Thyroid gland (tissue), 4 donors: ENCODE measurements around the gene WDPCP. TPM values are rescaled to one million over a fixed set of nuclear protein-coding genes. Genes with fewer than 3 reads are reported as not detected.

ENCODE experiments used
- DNase-seq, 2 donors: peaks; one replicate each; pipeline ENCODE4 v3.0.0-alpha.2; 2019
- H3K27ac ChIP-seq, 3 donors: fragments of 200-600 bp; sonication (generic); 1 replicate in 2 of 3; 2 replicates in 1 of 3; pipeline ENCODE4 v1.5.1; 2016 to 2019; ENCODE audit warnings: mild to moderate bottlenecking in 1 of 3, moderate library complexity in 1 of 3
- H3K27me3 ChIP-seq: fragments of 200-600 bp; sonication (generic); one replicate; pipeline ENCODE4 v1.5.1; 2019
- H3K36me3 ChIP-seq, 2 donors: fragments of 200-600 bp; sonication (generic); one replicate each; pipeline ENCODE4 v1.5.1; 2016 to 2019
- H3K4me1 ChIP-seq, 2 donors: fragments of 200-600 bp; sonication (generic); one replicate each; pipeline ENCODE4 v1.5.1; 2017 to 2019
- H3K4me3 ChIP-seq, 3 donors: fragments of 200-600 bp; sonication (generic); replicated peaks in 1 of 3; 1 replicate in 2 of 3; 2 replicates in 1 of 3; pipeline ENCODE4 v1.5.1; 2016; ENCODE audit warnings: mild to moderate bottlenecking in 1 of 3
- H3K9me3 ChIP-seq: fragments of 200-600 bp; sonication (generic); one replicate; pipeline ENCODE4 v1.5.1; 2017
- CTCF ChIP-seq, 6 experiments: fragments of 200-600 bp in 3 of 6; fragments of 450-650 bp in 3 of 6; sonication (generic) in 3 of 6; IDR thresholded peaks; one replicate each; pipeline ENCODE4 v1.5.1; 2016 to 2019; ENCODE audit warnings: antibody characterized with exemption in 6 of 6, mild to moderate bottlenecking in 2 of 6, inconsistent platforms in 1 of 6, moderate library complexity in 1 of 6
- POLR2A ChIP-seq, 2 donors: fragments of 450-650 bp; IDR thresholded peaks; one replicate each; pipeline ENCODE4 v1.6.1; 2017; ENCODE audit warnings: antibody characterized with exemption in 2 of 2, mild to moderate bottlenecking in 2 of 2, moderate library complexity in 1 of 2
- WGBS, 2 donors: methylation state at CpG; one replicate each; pipeline ENCODE4 v1.1.5; 2017; 5-methylcytosine and 5-hydroxymethylcytosine counted together
- intact Hi-C: fragments of 100-400 bp; cut with DNase I; formaldehyde crosslinking; loops from one replicate; pipeline ENCODE4 v1.15.1; 2023
- total RNA-seq, 4 donors: library from RNA; depleted of rRNA; stranded (reverse); fragments of >200 nt; gene quantifications; one replicate each; pipeline ENCODE4 v1.2.3, GENCODE V29; 2016

WDPCP gene
- total RNA-seq, 4 donors from 2014 or later: 18.3 to 33.1 (median 22.0) TPM

- Histone ChIP-seq H3K4me3 (no peak overlapping the region), H3K4me1 (no peaks in the 10 kb centered on the region), H3K9me3 (no peaks in the 10 kb centered on the region), H3K36me3 (no peaks in the 10 kb centered on the region), H3K27ac (no peak overlapping the region), H3K27me3 (no peaks in the 10 kb centered on the region)
- intact Hi-C loops: no loop called here
- TF ChIP-seq POLR2A (IDR thresholded peaks at IDR 0.05): no peak
- no peak for DNase-seq
- WGBS, 2 donors: 97% methylated on average over 6 of the region's 6 CpGs
These were observed 48.7 kb downstream of the WDPCP start for GRCh38 chr2:63539416-63540162.

- no peak for DNase-seq
- Histone ChIP-seq H3K27ac (no peak overlapping the region), H3K36me3 (no peaks in the 10 kb centered on the region), H3K27me3 (no peaks in the 10 kb centered on the region), H3K4me1 (no peaks in the 10 kb centered on the region), H3K9me3 (no peaks in the 10 kb centered on the region), H3K4me3 (no peak overlapping the region)
- TF ChIP-seq CTCF (IDR thresholded peaks at IDR 0.05) (no peak), POLR2A (IDR thresholded peaks at IDR 0.05) (no peak)
- intact Hi-C loops: no loop called here
These were observed 49.9 kb downstream of the WDPCP start for GRCh38 chr2:63538390-63538789.

- intact Hi-C loops: no loop called here
- Histone ChIP-seq H3K36me3 (no peaks in the 10 kb centered on the region), H3K27me3 (no peaks in the 10 kb centered on the region), H3K4me1 (no peaks in the 10 kb centered on the region), H3K27ac (no peak overlapping the region), H3K9me3 (no peaks in the 10 kb centered on the region), H3K4me3 (no peak overlapping the region)
- 95 to 99% methylated on average over 2 of the region's 2 CpGs for WGBS, 2 donors
- no peak for DNase-seq
- TF ChIP-seq POLR2A (IDR thresholded peaks at IDR 0.05) (no peak), CTCF (IDR thresholded peaks at IDR 0.05) (no peak)
These were observed 51.0 kb downstream of the WDPCP start for GRCh38 chr2:63537306-63537705.

GRCh38 chr2:63530704-63531279 lies 57.5 kb downstream of the WDPCP start:
- Histone ChIP-seq H3K4me1 (no peaks in the 10 kb centered on the region), H3K9me3 (no peaks in the 10 kb centered on the region), H3K27ac (no peak overlapping the region), H3K36me3 (no peaks in the 10 kb centered on the region), H3K4me3 (no peak overlapping the region), H3K27me3 (no peaks in the 10 kb centered on the region)
- TF ChIP-seq POLR2A (IDR thresholded peaks at IDR 0.05): no peak
- TF ChIP-seq CTCF (IDR thresholded peaks at IDR 0.05): no peak
- intact Hi-C loops: no loop called here
- no peak for DNase-seq
- 93 to 94% methylated on average over 12 to 14 of the region's 16 CpGs for WGBS, 2 donors

GRCh38 chr2:63525905-63526304 lies 62.4 kb downstream of the WDPCP start:
- Histone ChIP-seq H3K9me3 (no peaks in the 10 kb centered on the region), H3K27ac (no peak overlapping the region), H3K4me3 (no peak overlapping the region), H3K27me3 (no peaks in the 10 kb centered on the region), H3K4me1 (no peaks in the 10 kb centered on the region), H3K36me3 (no peaks in the 10 kb centered on the region)
- DNase-seq: no peak
- intact Hi-C loops: no loop called here
- TF ChIP-seq POLR2A (IDR thresholded peaks at IDR 0.05) (no peak), CTCF (IDR thresholded peaks at IDR 0.05) (no peak)
- WGBS, 2 donors: 73 to 83% methylated on average over 3 of the region's 3 CpGs
